ENCODE data around the gene MYRFL.
"Not testable (repeated sequence)": the region's sequence is repeated elsewhere in the genome, so short reads cannot be mapped to it uniquely, and the experiment has no call there.

The MYRFL gene

DNA sequence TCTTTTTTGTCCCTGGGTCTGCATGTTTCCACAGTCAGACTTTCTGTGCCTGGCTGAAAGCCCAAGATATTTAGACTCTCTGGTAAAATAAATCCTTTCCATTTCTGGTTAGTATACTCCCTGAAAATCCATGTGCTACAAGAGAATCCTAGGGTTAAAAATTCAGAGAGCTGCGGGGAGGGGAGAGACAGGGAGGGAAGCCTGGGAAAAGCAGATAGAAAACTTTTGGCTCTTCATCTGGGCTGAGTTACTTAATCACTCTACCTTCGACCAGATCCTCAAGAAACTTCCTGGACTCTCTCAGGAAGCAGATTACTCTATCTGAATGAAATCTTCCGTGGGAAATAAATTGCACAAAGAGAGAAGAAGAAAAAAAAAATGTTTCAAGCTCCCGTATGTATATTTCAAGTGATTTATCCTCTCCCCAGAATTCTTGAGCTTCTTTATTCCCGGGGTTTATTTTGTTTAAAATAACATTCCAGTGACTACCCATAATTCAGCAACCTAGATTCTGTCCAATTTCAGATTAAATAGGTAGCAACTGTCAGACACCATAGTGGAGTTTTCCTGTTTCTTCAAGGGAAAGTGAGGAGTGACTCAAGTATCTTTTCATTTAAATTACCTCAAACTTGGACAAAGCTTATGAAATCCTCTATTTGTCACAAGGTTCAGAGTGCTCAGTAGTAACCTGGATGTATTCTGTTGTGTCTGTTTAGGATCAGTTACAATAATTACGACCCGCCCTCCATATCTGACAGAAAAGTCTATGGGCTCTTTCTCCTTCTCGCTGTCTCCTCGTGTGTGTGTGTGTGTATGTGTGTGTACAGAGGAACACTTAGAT lies 163.7 kb downstream of the MYRFL start:
- no peak for DNase-seq (ENCODE audit: low read depth)

DNA sequence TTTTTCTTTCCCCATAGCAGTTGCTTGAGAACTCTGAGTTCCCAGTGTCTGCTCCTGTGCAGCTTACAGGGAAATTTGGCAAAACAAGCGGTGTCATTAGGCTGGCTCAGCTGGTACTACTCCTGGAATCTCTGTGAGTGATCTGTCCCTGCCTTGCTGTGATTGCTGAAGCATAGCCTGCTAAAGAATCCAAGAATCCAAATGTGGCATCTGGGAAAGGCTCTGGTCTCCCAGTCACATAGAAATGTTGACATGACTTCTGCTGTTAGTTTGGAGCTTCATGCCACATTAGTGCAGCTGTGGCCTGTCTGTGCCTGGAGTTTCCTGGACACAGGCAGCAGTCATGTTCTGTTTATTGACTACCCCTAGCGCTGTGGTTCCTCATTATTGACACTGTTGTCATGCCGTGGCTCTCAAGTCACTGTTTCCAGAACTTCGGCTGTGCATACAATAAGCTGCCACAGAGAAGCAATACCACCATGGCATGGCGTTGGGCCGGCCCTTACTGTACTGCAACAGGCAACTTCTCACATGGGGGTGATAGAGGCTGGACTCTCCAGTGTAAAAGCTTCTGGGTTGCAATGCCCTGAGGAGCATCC lies 166.8 kb downstream of the MYRFL start:
- DNase-seq (ENCODE audit: low read depth): no peak

DNA sequence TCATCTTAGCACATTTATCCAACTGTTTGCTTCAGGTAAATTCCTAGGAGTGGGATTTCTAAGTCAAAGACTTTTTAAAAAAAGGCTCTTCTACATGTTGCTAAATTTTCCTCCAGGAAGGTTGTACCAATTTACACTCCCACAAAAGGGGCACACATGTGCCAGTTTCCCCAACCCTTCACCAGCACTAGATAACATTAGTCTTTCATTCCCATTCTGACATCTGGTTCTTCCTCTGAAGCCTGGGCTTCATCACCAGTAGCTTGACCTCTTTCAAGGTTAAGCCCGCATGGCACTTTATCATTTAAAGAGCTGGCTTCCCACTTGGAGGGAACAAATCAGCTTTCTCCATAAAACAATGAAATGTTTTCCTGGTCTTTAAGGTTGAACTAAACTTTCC lies 168.4 kb downstream of the MYRFL start:
- no peak for DNase-seq (ENCODE audit: low read depth)

DNA sequence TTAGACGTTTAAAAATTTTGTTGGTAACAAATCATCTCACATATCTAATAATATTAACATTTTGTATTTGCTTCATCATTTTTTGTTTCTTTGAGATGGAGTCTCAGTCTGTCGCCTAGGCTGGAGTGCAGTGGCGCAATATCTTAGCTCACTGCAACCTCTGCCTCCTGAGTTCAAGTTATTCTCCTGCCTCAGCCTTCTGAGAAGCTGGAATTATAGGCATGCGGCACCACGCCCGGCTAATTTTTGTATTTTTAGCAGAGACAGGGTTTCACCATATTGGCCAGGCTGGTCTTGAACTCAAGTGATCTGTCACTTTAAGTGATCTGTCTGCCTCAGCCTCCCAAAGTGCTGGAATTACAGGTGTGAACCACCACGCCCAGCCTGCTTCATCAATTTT lies 169.1 kb downstream of the MYRFL start:
- not testable (repeated sequence) for DNase-seq (ENCODE audit: low read depth)

DNA sequence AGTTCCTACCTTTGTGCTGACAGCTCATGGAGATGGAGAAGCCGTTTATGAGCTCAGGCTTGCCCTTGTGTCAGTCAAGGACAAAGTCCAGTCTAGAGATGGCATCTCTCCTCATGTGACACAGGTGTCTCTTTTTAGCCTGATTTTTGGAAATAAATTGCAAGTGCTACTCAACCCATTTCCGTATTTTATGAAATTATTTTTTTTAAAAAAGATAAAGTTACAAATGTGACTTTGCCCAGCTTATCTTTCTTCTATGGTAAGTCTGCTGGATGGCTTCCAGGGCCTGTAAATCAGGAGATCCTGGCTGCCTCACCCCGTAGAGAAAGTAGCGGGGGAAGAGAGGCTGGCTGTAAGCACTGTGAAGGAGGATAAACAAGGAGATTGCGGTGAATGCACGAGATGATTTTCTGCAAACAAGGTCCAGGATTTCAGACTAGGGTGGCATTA lies 169.7 kb downstream of the MYRFL start:
- DNase-seq (ENCODE audit: low read depth): no peak

DNA sequence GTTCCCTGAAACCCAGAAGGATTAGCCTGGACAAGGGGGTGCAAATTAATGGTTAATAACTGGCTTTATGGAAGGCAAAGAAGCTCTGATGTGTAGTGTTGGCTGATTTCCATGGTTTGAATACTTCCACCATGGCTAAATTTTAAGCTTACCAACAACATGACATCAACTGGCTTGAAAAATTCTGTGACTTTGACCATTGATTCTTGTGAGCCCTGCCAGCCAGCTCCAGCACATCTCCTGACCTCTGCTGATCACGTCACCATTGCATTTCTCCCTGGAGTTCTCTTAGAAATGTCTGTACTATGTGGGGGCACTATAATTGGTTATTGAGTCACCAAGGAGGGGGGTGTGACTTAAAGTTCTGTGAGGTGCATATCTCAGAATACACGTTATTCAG lies 171.2 kb downstream of the MYRFL start:
- DNase-seq (ENCODE audit: low read depth): no peak

DNA sequence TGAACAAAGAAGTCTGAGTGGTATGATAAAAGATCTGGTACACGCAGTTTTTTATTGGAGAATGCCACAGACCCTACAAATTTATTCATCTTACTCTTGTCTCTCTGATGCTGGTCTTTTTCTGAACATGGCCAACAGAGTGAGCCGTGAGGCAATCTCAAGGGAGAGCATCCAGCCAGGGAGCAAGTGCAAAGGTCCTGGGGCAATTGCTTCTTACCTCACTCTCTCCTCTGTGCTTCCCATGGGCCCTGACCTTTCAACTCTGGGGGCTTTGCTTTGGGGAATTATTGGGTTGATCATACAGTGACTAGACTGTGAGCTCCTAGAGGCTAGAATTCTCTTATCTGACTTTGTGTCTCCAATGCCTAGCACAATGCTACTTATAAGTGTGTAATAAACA lies 171.7 kb downstream of the MYRFL start:
- no peak for DNase-seq (ENCODE audit: low read depth)

DNA sequence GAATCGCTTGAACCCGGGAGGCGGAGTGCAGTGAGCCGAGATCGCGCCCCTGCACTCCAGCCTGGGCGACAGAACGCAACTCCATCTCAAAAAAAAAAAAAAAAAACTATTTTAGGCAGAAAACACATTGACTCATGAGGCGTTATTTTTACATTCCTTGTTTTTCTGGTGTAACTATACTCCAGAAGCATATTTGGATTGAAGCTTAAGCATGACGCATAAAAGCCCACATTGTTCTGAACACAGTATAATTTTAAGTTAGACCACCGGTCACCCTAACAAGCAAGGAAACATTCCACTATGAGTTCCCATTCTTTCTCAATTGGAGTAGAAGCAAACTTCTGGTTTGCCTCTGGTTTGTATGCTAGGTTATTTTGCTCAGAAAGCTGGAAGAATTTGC lies 173.0 kb downstream of the MYRFL start:
- no peak for DNase-seq (ENCODE audit: low read depth)

DNA sequence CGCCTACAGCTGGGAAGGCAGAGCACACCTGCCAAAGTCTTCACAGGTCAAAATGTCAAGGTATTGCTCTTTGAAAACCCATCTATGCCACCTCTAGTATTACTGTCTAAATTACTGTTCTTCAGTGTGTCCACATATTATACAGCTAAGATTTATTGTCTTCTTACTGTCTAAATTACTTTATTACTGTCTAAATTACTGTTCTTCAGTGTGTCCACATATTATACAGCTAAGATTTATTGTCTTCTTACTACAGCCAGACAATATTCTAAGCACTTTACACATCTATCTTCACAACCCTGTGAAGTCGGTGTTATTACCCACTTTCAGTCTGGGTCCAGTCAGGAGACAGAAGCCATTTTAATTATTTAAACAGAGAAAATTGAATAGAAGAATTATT lies 173.9 kb downstream of the MYRFL start:
- no peak for DNase-seq (ENCODE audit: low read depth)

DNA sequence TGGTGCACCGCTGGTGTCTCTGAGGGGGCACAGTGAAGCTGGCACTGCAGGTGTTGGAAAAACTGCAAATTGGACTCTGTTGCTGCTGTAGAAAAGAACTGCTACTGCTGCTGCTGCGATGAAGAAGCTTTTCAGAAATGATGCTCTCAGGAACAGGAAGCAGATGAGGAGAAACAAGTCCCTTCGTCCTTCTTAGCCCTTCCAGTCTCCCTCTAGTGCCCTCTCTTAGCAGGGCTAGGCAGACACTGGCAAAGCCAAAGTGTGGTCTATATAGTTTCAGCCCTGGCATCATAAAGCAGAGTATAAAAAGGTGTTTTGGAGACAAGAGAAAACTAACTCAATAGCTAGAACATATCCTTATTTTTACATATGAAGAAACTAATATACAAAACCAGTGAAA lies 174.5 kb downstream of the MYRFL start:
- DNase-seq (ENCODE audit: low read depth): no peak

DNA sequence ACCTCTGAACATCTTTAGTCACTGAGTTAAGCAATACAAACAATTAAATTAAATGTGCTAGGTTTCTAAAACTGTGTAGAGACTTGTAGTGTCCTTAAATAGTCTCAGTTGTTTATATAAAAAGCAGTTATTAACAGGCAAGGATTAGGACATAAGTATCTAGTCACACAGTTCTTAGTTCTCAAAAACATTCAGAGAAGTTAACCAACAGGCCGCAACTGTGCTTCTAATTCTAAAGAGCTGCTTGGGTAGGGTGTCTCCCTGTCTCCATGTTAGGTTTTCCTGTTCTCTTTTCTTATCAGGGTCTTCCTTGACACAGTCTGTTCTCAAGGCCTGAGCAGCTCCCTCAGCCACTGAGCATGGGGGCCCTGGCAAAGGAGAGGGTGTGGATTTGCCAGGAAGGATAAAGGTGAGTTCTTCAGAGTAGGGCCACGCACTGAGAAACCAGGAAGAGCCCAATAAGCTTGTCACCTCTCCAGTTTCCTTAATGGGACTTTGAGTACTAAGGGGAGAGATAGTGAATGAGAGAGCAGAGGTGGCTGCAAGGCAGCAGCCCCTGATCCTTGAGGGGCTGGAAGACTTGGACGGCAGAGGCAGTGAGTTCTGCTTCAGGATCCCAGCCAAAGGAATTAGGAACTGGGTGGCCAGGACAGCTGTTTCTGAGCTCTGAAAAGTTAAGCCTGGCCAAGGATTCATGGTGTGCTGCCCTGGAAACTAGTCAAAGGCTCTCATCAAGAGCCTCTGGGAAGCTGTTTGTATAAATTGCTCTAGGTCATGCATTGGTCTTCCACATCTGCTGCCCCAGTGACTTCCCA lies 177.3 kb downstream of the MYRFL start:
- DNase-seq (ENCODE audit: low read depth): no peak

DNA sequence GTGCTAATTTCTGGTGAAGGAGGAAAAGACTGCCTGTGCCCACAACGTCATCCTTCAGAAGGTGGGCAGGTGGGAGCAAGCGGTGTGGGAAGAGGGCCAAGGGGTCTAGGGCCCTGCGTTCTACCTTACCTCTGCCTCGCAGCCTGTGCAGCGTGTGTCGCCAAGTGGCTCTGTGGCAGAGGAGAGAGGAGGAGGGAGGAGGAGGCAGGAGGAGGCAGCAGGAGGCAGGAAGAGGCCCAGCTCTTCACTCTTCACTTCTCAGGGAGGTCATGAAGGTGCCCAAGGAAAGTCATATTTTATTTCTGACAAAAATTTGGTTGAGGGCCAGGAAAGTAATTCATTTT lies 177.9 kb downstream of the MYRFL start:
- DNase-seq (ENCODE audit: low read depth): no peak

DNA sequence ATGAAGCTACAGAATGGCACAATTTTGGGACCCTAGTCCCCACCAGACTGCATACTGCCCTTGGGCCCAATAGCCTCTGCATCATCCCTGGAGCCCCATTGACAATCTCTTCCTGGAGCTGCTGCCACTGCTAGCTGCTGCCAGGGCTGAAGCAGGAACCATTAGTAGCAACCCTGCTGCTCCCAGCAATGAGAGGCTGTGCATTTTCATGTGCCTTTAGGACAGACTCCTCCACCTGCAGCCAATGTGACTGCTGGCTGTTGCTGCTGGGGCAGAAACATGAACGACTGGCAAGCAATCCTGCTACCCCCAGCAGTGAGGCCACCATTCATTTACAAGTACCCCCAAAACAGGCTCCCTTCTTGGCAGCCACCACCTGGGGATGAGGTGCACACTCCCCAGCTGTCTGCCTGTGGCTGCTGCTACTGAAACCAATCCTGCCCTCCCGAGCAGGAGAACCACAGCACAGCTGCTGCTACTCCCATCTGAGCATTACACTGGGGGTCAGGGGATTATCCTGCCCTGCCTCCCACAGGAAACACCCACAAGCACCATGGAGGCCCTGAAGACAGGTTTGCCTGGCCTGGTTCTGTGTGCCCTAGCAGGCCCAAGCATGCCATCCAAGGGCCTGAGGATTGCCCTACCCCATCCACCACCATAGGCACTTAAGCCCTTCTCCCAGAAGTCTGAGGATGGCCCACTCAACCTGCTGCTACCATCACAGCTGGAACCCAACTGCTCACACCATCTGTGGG lies 181.0 kb downstream of the MYRFL start:
- no peak for DNase-seq (ENCODE audit: low read depth)

DNA sequence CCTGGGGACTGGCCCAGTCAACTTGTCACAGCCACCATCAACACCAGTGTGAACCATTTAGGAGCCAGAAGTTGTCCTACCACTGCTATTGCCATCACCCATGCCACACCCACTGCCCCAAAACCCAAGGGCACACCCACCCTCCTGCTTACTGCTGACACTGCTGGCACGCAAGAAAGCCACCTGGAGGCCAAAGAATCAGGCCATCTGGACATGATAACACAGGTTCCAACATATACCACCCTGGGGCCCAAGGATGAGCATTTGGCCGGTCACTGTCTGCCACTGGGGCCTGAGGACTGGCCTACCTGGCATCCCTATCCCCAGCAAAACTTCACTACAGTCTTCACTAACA lies 181.6 kb downstream of the MYRFL start:
- DNase-seq (ENCODE audit: low read depth): no peak

DNA sequence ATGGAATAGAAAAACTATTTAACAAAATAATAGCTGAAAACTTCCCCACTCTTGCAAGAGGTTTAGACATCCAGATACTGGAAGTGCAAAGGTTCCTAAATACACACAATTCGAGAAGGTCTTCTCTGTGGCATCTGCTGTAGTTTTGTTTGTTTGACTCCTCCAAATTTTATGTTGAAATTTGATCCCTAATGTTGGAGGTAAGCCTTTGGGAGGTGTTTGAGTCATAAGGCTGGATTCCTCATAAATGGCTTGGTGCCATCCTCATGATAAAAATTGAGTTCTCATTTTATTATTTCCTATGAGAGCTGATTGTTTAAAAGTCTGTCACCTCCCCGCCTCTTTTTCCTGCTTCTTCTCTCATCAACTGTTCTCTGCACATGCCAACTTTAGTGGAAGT lies 182.7 kb downstream of the MYRFL start:
- no peak for DNase-seq (ENCODE audit: low read depth)
